HL-60/S4 treated with phorbol 12-myristate 13-acetate at 8.2 ng/mL for 4 days and 3 days (cell line): Measurements from ENCODE around the gene LIN54.
"Not testable (repeated sequence)": the region's sequence is repeated elsewhere in the genome, so short reads cannot be mapped to it uniquely, and the experiment has no call there.

Experiments
- in situ Hi-C: fragments of 300-500 bp; cut with MboI; formaldehyde crosslinking; loops from 2 replicates; pipeline ENCODE4 v1.15.0; 2022; ENCODE audit warnings: low sequenced_read_pairs

The LIN54 gene

DNA sequence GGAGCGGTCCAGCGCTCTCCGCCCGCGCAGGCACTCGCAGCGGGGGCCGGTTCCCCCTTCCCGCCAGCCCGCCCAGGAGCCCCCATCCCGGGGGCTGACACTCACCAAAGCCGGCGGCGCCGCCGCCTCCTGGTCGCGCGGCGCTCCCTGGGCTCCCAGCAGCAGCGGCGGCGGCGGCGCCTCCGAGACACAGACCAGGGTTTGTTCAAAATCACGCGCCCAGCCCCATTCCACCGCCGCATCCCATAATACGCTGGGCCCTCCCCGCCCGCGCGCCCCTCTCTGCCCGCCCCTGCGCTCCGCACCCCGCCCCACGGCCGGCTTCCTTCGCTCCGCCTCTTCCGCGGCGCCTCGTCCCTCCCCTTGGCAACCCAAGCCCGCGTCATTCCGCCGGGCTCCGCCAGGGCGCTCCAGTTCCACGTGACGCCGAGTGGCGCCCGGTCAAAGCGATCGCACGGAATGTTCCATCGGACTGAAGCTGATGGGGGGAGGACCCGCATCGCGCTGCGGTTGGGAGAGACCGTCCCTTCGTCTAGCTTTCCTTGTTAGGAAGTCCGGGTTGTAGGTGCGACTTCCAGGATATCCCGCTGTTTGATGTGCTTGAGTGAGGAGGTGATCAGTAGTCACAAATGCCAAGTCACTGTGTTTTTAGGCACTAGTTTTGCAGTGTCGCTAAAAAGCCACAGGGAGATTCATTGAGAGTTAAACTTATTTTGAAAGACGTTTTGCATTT lies 2.2 kb upstream of the LIN54 start:
- in situ Hi-C loops = no loop called here

DNA sequence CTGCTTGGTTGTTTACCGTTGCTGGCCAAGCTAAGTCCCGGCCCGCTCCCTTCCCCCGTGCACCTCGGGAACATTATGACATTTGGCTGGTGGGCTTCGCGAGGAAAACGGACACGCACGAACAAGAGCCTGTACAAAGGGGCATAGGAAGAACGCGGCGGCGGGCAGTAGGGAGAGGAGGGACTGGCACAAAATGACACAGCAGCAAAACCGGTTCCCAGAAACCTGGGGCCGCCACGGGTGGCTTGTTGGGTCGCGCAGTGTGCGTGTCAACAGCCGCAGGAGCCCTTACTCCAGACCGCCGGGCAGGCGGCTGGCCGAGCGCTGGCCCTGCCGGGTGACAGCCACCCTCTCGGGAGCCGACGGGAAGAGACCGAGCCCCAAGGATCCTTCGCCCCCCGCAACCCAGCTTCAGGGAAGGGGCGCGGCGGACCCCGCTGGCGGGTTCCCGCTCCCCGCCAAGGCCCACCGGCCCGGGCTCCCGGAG lies 1.6 kb upstream of the LIN54 start:
- in situ Hi-C loops = no loop called here

DNA sequence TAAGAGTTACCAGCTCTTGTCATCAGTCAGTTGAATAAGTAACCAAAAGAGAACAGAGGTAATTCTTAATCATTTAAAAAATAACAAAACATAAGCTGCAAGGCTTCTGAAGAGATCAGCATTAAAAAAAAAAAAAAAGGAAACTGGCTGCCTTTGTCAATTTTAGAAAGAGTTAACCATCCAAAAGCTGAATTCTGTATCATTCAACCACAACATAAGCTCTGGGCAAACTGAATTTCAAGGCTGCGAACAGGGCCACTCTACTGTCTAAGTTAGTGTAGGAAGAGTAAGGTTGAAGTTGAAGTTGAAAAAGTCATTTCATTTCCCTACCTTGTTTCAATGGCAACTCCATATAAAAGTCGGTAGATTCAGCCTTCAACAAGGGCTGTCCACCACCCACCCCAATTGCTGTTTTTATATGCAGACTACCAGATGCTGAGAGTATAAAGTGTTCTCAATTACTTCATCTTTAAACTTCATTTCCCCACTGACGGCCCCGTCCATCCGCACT lies 1.1 kb upstream of the LIN54 start:
- in situ Hi-C loops = no loop called here

DNA sequence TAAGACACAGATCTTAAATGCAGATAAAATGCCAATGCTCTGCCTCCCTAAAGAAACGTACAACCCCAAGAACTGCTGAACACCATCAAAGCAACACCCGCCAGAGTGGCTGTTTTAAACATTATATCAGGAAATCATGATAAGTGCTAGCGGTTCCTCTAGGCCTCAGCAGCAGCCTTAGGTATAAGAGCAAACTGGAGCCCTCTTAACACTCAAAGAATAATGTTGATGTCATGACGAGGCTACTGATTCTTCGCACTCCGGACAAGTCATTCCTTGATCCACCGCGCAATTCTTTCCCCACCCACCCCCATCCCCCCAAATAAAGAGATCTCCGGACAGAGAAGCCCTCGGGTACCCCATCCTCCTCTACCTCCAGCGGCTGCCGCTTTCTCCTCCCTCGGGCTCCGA lies 507 bp downstream of the LIN54 start:
- in situ Hi-C loops = no loop called here

DNA sequence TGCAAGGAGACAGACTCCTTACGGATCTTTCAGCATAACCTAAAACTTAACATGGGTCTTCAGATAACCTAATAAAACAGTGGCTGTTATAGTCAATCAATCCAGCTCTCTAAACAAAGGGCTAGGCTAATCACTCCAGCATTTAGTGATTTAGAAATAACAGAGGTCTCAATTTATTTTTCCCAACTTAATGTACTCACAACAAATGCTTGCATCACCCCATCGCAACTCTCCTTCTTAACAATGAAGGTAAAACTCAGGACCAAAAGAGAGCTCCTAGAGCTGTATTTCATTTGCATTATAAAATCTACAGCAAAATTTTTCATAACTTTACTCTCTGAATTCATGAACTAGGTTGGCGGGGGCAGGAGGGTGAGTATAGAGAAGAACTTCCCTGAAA lies 1.1 kb downstream of the LIN54 start:
- in situ Hi-C loops = no loop called here

DNA sequence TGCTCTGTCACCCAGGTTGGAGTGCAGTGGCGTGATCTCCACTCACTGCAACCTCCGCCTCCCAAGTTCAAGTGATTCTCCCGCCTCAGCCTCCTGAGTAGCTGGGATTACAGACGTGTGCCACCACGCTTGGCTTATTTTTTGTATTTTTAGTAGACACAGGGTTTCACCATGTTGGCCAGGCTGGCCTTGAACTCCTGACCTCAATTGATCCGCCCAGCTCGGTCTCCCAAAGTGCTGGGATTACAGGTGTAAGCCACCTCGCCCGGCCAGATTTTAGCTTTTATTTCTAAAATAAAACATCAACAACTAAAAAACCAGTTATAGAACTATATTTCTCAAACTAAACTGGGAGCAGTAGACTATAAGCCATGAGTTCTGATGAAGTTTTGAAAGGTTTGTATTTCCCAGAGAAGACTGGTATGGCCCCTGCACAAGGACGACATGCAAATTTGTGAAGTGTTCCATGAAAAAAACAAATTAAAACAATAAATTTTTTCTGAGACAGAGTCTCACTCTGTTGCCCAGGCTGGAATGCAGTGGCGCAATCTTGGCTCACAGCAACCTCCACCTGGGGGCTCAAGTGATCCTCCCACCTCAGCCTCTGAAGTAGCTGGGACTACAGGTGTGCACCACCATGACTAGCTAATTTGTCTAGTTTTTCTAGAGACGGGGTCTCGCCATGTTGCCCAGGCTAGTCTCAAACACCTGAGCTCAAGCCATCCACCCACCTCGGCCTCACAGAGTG lies 7.4 kb downstream of the LIN54 start:
- in situ Hi-C loops = not testable (repeated sequence)

DNA sequence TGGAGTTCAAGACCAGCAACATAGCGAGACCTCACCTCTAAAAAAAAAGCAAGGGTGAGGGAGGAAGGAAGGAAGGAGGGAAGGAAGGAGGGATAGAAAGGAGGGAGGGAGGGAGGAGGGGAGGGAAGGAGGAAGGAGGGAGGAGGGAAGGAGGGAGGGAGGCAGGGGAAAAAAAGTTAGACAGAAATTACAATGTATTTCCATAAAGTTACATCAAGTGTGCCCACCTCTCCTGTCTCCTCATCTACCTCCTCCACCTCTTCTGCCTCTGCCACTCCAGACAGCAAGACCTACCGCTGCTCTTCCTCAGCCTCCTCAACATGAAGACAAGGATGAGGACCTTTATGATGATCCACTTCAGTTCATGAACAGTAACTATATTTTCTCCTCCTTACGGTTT lies 8.3 kb downstream of the LIN54 start:
- in situ Hi-C loops = no loop called here

DNA sequence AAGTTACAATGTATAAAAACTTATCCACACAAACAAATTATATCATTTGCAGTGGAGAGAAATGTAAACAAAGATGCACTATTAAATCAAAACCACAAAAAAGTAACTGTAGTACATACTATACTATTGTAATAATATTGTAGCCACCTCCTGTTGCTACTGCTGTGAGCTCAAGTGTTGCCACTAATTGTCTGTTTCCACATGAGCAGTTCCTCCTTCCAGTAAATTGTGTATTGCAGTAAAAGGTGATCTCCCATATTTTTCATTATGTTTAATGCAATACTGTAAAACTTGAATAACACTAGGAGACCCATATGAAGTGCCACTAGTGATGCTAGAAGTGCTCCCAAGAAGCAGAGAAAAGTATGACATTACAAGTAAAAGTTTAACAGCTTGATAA lies 11.7 kb downstream of the LIN54 start:
- in situ Hi-C loops = no loop called here

DNA sequence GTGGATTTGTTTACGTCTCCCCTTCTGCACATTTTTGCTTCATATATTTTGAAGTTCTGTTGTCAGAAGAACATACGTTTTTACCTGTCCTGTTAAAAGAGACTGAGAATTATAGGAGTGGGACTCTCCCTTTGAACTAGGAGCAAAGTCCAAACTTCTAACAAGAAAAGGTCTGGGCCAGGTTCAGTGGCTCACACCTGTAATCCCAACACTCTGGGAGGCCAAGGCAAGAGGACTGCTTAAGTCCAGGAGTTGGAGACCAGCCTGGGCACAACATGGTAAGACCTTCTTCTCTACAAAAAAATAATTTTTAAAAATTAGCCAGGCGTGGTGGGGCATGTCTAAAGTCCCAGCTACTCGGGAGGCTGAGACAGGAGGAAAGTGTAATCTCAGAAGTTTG lies 15.8 kb downstream of the LIN54 start:
- in situ Hi-C loops = no loop called here

DNA sequence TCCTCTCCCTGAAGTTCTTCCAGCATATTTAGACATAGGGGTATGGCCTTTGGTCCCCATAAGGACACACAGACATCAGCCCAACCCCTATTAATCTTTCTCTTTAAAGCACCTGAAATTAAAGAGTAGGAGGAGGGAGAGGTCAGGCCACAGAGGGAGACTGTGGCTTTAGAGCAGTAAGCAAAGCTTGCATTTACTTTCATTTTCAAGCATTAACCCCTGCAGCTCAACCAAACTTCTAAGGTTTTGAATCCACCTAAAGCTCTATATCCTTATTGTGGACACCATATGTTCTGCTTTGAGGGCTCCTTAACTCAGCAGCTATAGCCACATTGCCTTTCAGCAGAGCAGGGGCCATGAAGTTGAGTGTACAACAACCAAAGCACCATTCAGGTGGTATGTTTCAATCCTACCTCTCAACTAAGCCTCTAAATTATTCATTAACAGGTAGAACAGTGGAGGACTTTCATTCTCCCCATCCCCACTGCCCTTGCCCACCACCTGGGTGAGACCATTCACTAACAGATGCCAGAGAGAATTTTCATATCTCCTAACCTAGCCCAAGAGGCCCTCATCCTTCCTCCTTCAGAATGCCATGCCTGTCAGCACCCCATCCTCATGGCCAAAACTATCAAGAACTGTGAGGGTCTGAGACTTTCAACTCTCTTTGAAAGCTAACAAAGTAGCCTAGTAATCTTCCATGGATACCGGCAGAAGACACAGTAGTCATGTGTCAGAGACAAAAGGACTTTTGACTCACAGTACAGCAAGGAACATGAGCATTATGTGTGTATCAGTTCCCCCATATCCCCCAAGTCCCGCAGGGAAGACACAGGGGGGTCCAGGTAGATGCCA lies 20.8 kb downstream of the LIN54 start:
- in situ Hi-C loops = no loop called here

DNA sequence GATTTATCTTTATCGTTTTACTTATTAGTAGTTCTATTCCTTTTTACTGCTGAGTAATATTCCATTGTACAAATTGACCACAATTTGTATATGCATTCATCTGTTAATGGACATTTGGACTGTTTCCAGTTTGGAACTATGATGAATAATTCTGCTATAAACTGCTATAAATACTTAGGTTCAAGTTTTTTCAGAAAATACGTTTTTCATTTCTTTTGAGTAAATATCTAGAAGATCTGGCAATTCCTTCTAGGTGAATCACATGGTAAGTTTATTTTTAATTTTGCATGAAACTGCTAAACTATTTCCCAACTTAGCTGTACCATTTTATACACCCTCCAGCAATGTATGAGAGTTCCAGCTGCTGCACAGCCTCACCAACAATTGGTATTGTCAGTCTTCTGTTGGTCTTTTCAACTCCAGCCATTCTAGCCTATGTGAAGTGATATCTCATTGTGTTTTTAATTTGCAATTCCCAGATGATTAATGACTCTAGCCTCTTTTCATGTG lies 22.2 kb downstream of the LIN54 start:
- in situ Hi-C loops = no loop called here

DNA sequence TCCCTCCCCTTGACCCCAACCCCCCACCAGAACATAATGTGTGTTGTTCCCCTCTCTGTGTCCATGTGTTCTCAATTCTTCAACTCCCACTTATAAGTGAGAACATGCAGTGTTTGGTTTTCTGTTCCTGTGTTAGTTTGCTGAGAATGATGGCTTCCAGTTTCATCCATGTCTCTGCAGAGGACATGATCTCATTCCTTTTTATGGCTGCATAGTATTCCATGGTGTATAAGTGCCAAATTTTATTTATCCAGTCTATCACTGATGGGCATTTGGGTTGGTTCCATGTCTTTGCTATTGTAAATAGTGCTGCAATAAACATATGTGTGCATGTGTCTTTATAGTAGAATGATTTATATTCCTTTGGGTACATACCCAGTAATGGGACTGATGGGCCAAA lies 23.1 kb downstream of the LIN54 start:
- in situ Hi-C loops = not testable (repeated sequence)

DNA sequence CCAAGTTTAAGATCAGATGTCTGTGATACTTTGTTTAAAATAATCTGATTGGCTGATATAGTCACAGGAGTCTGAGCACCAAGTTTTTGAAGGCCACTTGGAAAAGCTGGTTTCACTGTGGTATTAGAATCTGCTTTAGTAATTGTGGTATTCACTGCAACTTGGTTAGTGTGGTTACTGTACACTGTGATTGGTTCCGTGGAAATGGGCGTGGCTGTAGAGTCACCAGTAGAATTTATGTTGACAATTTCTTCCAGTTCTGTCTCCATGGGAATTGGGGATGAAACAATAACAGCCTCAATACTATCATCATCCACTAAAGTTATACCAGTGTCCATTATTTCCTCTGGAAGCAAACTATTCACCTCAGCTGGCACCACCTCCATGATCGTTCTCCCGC lies 26.2 kb downstream of the LIN54 start:
- in situ Hi-C loops = no loop called here

DNA sequence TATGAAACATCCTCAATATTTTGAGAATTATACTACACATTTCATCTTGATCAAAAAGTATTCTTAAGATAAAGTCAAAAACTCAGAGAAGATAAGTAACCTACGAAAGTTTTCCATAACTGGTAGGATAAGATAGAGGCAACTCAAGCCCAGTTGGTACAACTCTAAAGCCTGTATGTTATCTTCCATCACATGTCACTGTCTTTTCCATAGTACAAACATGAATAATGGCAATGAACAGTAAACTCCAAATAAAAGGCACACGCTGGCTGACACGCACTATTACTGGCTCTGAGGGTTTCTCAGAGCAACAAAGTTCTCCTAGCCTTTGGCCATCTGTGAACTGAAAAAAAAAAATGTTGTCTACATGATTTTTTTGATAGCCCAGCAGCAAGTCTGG lies 27.2 kb downstream of the LIN54 start:
- in situ Hi-C loops = no loop called here

DNA sequence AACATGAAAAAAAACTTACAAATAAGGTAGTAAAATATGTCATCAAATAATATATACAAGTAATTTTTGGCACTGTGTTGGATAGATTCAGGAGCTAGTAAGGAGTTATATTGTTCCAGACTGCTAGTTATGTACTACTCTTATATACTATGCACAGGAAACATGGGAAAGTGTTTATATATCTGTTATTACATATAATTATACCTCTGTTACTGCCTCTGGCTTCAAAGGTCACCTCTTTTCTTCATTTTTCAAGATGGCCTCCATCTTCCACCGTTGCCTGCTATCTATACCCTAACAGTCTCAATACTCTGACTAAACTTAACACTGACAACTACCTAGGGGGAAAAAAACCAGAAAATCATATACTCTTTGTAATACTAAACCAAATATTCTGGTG lies 29.5 kb downstream of the LIN54 start:
- in situ Hi-C loops = no loop called here

DNA sequence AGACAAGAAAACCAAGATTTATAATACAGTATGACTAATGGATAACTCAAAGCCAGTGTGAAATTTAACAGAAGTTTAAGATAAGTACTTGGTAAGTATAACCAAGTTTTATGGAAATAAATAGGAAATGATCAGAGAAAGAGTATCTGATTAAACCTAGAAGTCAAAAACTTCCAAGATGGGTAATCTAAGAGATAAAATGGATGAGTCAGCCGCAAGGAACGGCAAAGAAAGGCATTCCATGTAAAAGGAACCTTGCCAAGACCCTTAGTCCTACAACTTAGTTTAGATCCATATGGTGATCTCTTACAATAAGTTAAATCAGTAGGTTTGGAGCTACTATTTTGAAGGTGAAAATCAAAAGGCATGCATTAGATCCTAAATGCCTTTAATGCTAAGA lies 34.8 kb downstream of the LIN54 start:
- in situ Hi-C loops = no loop called here

DNA sequence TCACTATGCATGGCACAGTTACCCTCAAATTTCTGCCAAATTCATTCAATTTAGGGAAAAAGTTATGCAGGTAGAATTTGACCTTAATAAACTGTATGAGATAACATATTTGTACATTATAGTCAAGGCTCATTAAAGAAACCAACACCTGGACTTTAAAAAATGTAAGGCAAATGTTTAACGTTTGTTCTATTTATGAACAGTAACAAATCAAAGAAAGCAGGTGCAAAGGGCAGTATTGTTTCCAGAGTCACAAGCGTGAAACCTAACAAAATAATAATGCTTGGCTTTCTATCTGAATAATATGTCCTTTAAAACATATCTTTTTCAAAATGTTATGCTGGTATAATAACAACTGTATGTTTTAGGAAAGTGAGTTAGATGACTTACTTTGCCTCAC lies 41.2 kb downstream of the LIN54 start:
- in situ Hi-C loops = no loop called here

DNA sequence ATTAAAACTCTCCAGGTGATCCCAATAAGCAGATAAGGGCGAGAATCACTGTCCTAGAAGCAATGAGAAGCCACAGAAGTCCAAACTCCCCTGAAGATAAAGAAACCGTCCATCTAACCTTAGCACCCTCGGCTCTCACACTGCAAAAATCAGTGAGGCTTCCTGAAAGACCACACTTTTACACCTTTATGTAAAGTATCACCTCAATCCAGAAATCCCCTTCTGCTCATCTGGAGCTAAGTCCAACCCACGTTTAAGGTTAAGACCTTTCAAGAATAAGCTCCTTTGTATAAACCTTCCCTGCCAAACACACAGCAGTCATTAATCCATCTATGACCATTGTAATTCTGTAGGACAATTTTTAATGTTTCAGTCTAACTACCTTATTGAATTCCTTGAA lies 41.7 kb downstream of the LIN54 start:
- in situ Hi-C loops = no loop called here

DNA sequence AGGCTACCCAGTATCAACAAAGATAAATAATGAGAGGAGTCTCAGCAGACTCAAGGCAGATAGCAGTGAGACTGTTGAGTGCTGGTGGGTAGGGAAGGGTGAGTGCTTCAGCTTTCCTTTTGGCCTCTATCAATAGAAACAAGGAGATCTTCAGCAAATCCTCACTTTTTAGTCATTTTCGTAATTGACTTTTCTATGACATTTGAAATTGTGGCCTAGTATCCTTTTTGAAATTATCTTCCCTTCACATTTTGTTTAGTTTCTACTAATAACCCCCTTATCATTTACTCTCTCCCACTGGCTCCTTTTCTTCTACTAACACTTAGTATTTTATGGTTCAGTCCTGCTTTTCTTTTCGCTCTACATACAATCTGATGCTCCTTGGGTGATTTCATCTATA lies 44.9 kb downstream of the LIN54 start:
- in situ Hi-C loops = no loop called here

DNA sequence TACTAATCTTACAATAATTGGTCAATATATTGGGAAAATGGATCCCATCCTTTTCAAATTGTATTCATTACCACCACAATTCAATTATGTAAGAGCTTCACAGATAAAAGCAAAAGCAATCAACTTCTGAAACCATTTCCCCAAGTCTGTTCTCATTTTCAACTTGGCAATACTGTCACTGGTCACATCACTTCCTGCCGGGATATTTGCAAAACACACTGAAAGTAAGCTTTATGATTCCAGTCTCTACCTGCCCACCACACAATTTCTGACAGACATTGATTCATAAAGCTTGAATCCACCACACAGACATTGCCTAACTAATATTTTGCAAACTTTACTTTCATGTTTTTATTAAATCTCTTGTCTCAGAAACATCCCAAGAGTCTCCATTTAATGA lies 53.6 kb downstream of the LIN54 start:
- in situ Hi-C loops = no loop called here

DNA sequence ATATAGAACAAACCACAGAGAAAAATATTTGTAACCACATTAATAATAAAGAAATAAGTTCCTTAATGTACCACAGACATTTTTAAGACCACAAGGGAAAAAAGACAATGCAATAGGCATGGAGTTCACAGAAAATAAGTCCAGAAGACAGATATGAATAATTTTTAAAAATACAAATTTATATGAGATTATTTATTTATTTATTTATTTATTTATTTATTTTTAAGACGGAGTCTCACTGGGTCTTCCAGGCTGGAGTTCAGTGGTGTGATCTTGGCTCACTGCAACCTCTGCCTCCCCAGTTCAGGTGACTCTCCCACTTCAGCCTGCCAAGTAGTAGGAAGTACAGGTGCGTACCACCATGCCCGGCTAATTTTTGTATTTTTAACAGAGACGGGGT lies 56.4 kb downstream of the LIN54 start:
- in situ Hi-C loops = no loop called here
